DMS 273 (cell line): Measurements from ENCODE around the gene ATCAY.
A peak's percentile ranks its signal among the peaks of the same experiment; 100 is the strongest.
"Not testable (repeated sequence)": the region's sequence is repeated elsewhere in the genome, so short reads cannot be mapped to it uniquely, and the experiment has no call there.

ENCODE experiments used
- DNase-seq: peaks from one replicate; lab custom pipeline; 2025; ENCODE audit not compliant: unreplicated experiment; lab: John Stamatoyannopoulos, UW

The ATCAY gene

DNA sequence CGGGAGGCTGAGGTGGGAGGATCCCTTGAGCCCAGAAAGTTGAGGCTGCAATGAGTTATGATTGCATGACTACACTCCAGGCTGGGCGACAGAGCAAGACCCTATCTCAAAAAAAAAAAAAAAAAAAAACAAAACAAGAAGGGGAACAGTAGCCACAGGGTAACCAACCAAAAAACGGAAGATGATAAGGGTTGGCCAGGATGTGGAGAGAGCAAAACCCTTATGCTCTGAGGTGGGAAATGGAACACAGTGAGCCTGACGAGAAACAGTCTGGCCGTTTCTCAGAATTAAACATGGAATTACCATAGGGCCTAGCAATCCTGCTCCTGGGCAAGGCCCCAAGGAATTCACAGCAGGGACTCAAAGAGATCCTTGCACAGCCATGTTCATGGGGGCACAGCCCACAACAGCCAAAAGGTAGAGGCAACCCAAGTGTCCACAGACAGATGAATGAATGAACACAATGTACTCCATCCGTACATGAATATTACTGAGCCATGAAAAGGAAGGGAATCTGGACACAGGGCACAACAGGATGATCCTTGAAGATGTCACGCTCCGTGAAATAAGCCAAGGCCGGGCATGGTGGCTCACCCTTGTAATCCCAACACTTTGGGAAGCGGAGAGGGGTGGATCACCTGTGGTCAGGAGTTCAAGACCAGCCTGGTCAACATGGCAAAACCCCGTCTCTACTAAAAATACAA, 63.7 kb downstream of the ATCAY start:
- no peak for DNase-seq

DNA sequence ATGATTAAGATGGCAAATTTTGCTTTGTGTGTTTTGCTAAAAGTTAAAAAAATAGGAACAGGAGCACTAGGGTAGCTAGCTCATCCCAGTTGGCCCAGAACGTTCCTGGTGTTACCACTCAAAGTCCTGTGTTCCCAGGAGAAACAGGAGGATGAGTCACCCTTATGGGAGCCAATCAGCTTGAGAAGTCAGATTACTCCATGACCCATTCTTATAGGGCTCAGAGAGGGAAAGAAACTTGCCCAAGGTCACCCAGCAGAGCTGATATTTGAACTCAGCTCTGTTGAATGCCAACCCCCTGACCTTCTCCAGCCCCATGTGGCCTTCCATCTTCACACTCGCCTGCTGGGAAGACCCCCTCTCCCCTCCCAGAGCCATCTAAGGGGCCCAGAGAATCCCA, 65.4 kb downstream of the ATCAY start:
- DNase-seq = no peak

DNA sequence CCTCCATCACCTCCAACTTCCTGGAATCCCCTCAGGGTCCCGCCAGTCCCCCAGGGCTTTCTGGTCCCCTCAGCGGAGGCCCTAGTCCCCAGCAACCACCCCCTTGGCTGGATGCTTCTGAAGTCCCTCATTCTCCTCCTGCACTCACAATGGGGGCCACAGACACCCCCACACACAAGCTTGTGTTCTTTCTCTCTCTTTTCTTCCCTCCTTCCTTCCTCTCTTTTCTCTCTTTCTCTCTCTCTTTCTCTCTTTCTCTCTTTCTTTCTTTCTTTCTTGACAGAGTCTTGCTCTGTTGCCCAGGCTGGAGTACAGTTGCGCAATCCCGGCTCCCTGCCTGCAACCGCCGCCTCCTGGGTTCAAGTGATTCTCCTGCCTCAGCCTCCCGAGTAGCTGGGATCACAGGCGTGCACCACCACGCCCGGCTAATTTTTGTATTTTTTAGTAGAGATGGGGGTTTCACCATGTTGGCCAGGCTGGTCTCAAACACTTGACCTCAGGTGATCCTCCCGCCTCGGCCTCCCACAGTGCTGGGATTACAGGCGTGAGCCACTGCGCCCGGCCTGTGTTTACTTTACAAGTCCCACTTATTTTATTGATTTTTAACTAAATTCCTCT, 66.9 kb downstream of the ATCAY start:
- DNase-seq = not testable (repeated sequence)

DNA sequence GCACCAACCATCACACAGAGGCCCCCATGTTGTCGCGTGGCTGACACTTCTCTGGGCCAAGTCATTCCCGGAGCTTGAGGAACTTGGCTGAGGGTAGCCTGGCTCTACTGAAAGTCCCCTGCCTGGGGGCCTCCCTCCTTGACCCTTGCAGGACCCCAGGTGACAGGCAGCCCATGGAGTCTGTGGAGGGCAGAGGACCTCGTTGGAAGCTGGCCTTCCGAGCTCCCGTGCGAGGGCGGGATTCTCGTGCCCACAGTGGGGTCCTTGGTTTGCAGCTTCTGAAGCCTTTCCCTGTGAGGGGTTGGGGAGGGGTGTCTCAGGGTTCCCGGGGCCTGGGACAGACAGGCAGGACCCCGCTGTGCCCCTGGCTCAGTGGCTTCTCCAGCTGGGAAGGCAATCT, 68.8 kb downstream of the ATCAY start:
- no peak for DNase-seq

DNA sequence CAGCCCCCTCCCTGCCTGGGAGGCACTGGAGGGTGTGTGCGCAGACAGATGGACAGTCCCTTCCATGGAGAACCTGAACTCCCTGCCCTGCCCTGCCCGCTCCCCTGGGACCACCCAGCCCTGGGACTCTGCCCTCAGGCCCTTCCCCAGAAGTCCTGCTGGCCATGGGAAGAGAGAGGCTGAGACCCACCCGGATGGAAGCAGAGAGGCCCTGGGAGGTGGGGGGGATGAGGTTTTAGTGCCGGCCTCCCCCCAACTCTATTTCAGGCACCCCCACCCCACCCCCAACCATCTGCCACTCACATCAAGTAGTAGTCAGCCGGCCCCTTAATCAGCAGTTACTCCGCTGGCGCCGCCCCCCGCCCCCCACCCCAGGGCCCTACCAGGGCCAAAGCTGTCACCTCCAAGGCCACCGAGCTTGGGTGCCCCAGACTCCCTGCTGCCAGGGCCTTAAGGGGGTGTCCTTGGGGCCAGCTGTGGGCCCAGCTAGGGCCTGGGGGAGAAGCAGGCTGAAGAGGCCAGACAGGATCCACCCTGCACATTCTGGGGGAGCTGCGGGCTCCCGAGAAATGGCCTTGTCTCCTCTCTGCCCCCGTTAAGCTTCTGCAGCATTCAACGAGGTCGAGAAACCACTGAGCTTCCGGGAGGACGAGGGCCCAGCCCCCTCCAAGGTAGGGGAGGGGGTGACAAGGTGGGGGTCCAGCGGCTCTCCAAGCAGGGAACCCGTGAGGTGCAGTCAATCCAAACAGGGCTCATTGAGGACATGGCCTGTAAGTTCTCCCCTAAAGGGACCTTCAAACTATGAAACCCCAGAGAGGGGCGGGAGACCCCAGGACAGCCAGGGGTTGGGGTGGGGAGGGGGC, 69.7 kb downstream of the ATCAY start:
- peak; percentile 41 for DNase-seq

DNA sequence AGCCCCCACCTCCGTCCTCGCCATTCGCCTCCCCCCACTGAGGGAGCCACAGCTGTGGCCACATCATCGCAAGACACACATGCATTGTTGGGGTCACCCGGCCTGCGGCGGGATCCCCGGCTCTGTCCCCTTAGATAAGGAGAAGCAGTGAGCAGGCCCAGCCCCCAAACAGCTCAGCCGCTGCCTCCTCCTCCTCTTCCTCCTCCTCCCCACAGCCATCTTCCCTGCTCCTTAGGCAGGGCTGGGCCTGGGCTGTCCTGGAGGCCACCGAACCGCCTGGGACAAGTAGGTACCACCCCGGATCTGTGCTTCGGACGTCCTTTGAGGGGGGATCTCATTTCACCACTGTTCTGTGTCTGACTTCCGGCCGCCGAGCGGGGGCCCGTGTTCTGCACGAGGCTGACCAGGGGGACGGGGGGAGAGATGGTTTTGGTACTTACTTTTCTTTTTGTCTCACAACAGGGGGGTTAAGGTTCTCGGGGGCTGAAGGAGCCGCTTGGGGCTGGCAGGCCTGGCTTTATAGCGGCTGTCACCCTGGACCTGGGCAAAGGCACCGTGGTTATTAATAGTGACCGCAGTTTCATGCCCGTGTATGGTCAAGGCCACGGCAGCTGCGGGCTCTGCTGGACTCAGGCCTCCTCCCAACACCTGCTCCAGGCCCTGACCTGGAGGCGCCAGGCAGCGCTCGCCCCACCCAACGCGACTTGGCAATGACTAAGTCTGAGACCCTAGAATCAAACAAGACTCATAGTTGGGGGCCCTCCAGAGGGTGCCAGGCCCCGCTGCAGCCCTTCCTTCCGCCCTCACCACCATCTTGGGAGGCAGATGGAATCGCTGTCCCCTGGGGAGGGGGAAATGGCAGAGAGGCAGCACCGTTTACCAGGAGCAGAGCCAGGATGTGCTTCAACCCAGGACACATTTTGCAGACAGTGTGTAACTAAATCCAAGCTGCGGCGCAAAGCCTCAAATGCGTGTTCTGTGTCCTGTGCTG, 70.7 kb downstream of the ATCAY start:
- peak; percentile 77 for DNase-seq

DNA sequence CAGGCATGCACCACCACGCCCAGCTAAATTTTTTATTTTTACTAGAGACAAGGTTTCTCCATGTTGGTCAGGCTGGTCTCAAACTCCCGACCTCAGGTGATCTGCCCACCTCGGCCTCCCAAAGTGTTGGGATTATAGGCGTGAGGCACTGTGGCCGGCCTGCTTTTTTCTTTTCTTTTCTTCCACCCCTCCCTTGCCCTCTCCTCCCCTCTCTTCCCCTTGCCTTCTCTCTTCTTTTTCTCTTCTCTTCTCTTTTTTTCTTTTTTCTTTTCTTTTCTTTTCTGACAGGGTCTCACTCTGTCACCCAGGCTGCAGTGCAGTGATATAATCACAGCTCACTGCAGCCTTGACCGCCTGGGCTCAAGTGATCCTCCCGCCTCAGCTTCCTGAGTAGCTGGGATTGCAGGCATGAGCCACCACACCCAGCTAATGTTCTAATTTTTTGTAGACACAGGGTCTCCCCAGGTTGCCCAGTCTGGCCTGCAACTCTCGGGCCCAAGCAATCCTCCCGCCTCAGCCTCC, 72.3 kb downstream of the ATCAY start:
- DNase-seq = not testable (repeated sequence)

DNA sequence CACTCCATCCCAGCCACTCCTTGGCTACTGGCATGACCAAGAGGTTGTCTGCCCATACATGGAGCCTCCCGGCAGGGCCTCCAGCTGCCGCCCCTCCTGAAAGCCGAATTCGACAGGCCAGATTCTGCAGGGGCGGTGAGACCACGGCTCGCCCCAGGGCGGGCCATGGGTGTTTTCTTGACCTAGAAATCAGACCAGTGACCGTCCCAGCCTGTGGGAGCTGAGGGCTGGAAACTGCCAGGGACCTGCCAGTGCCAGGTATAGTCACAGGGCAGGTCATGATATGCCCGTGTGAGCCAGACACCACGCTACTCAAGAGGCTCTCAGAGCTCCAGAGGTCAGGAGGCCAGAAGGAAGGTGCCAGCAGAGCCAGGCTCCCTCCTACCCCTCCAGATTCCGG, 73.6 kb downstream of the ATCAY start:
- DNase-seq = no peak

DNA sequence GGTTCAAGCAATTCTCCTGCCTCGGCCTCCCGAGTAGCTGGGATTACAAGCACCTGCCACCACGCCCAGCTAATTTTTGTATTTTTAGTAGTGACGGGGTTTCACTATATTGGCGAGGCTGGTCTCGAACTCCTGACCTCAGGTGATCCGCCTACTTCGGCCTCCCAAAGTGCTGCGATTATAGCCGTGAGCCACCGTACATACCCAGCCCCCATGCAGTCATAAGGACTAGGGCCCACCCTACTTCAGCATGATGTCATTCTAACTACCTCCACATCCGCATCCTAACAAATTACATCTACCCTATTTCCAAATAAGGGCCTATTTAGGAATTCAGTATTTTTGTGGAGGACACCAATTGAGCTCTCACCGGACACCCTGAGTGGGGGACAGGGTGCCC, 74.8 kb downstream of the ATCAY start:
- not testable (repeated sequence) for DNase-seq

DNA sequence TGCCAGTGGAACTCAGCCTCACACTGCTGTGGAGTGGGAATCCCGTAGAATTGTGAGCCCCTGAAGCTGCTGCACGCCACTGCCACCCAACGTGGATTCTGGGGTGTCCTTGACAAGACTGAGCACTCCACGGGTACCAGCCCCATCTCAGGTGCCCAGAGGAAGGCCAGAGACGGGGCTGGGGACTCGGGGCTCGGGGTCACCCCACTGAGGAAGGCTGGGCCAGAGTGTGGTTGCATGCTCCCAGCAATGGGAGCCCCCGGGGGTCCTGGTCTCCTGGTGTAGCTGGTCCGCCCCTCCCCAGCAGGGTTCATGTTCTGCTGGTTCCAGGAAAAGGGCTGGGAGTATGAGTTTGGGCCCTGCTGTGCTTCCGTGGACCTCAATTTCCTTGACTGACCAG, 75.2 kb downstream of the ATCAY start:
- no peak for DNase-seq

DNA sequence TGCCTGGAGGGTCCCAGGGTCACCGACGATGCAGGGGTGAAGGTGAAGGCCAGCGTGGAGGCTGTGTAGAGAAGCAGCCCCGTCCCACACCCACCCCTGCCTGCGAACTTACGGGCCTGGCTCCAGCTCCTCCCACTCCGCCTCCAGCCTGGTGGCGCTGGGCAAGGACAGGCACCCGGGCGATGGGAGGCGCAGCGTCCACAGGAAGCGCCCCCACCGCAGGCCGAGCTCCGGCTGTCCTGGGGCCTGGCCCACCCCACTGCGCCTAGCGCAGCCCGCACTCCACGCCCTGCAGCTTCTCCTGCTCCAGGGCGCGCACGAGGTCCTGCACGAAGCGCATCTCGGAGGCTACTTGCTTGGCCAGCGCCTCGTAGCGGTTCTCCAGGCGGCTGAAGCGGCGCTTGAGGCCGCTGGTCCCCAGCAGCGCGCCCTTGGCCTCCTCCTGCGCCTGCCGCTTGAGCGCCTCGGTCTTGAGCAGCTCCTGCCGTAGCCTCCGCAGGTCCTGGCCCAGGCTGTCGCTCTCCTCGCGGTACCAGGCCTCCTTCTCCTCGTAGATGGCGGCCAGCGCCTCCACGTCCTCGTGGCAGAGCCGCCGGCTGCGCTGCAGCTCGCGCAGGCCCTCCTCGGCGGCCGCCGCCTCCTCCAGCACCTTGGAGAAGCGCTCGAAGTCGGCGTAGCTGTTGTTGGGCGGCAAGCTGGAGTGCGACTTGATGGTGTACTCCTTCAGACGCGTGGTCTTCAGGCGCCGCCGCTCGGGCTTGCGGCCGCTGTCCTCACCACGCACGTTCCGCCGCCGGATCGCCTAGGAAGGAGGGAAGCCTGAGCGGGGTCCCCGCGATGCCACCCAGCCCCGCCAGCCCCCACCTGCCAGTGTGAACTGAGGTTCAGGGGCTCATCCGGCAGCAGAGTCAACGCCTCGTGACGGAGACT, 78.6 kb downstream of the ATCAY start:
- DNase-seq = no peak

DNA sequence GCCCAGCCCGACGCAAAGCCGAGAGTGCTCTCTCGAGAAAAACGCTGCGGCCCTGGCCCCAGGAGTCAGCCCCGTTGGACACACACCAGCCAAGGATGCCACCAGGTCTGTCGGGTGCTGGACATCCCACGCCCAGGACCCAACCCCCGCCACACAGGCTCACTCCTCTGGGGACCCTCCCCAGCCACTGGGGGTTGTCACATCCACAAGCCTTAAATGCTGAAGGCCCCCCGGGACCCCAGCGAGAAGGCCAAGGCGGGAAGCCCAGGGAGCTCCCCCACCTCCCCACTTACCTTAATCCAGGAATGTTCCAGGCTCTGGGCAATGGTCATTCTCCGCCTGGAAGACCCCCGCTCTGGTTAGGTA, 79.3 kb downstream of the ATCAY start:
- DNase-seq = no peak

DNA sequence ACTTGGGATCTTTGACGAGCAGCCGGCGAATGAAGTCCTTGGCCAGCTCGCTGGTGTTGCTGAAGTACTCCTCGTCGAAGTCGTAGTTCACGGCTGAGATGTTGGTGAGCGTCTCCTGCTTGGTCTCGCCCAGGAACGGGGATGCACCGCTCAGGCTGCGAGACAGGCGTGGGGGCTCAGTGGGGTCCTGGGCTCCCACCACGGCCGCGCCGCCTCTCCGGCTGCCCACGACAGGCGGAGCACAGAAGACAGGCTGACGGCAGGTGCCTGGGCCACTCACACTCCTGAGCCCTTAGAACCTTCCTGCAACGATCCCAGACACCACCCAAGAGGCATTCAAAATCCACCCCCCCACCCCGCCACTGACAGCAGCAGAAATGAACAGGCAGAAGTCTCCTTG, 80.5 kb downstream of the ATCAY start:
- DNase-seq = no peak

DNA sequence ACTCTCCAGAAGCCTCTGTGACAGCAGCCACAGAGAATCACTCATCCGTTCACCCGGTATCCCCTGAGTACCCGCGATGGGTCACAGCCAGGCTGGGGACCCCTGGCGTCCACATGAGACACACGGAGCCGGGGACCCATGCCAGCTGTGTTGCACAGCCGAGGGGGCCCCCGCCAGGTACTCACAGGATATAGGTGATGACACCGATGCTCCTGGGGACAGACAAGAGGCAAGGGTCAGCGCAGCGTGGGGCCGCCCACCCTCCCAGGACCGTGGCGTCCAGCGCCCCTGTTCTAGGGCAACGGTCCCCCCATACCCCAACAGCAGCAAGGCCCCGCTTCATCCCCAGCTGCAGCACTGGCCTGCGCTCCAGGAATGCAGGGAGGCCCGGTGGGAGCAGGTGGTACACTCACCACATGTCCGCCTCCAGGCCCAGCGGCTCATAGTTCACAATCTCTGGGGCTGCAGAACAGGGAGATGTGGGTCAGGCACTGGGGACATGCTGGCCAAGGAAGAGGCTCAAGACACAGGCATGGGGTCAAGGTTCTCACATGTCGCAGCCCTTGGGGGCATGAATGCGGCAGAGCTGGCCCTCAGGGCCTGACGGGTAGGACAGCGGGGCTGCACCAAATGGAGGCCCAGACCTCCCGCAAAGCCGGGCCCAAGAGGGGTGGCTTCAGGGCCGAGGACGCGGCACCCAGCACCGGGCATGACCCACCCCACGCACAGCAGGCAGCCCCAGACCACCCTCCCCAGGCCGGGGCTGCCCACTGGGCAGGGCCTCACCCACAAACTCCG, 83.2 kb downstream of the ATCAY start:
- no peak for DNase-seq

DNA sequence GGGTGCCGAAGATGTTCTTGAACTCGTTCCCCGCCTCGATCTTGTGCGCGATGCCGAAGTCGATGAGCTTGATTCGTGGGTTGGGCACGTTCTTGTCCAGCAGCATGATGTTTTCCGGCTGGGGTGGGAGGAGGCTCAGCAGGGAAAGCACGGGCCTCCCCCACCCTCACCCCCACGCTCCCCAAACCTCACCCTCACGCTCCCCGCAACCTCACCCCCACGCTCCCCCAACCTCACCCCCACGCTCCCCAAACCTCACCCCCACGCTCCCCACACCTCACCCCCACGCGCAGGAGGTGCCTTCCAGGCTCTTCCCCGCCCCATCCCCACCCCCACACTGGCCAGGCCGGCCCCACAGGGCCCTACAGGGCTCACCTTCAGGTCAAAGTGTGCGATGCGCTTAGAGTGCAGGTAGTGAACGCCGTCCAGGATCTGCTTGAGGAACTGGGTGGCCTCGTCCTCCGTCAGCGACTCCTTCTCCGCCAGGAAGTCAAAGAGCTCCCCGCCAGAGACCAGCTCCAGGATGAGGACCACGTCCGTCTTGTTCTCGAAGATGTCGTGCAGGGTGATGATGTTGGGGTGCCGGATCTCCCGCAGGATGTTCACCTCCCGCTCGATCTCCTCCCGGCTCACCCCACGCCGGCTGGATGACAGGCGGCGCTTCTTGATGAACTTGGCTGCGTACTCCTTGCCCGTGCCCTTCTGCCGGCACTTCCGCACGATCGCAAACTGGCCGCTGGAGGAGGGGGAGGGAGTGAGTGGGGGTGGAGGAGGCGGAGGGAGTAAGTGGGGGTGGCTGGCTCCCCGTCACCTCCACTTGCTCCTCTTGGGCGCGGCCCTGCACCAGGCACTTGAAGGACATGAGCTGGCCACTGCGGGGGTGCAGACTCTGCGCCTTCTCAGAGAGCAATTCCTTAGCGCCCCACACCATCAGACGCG, 84.0 kb downstream of the ATCAY start:
- DNase-seq = no peak

DNA sequence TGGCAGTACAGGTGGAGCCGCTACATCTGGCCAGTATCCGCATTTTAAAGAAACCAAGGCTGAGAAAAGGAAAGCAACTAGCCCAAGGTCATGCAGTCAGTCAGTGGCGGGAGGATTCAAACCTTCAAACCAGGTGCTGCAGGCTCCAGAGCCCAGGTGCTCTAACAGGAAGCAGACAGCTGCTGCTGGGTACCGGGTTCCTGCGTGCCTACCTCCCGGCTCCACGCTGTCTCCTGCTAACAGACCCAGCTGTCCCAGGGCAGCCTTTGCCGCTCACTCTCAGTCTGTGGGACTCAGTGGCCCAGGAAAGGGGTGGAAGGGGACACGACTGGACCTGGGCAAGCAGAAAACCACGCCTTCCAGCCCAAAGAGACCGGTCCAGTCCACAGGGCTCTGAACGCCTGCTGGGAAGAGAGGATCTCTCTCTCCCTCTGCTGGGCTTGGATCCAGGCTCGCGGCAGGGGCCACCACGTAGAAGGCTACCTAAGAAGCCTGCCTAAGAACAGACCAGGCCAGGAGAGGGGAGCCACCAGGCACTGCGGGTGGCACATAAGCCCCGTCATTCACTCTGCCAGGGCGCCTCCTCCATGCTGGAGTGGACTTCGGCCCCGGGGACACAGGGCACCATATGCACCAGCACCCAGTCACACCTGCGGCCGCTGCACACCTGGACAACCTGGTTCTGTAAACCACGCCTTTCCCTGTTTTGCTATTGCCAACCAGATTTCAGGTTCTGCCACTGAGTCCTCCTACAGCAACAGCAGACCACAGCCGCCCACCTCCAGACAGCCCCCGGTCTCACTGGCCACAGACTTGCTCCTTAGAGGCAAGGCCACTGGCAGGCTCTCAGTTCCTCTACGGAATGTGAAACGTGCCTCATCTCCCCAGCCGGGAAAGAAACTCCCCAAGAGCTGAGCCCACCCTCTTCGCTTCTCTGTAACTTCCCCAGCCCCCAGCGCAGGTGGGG, 85.8 kb downstream of the ATCAY start:
- DNase-seq = no peak

DNA sequence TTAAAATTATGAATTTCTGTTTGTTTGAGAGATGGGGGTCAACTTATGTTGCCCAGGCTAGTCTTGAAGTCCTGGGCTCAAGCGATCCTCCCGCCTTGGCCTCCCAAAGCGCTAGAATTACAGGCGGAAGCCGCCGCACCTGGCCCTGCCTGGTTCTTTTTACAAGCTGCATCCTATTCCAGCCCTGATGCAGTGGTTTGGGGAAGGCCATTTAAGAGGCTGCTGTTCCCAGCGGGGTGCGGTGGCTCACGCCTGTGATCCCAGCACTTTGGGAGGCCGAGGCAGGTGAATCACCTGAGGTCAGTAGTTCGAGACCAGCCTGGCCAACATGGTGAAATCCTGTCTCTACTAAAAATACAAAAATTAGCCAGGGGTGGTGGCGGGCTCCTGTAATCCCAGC, 87.5 kb downstream of the ATCAY start:
- DNase-seq = not testable (repeated sequence)
